PC-9 (cell line): ENCODE measurements around the gene JDP2. TPM values are rescaled to one million over a fixed set of nuclear protein-coding genes. Genes with fewer than 3 reads are reported as not detected.

Experiments used
- BruUV-seq: library from RNA; stranded (reverse); fragments of 400-500 nt; replicated peaks from 2 replicates; lab custom pipeline; 2021; lab: Mats Ljungman, UMichigan
- CTCF ChIA-PET: fragments of 300-600 bp; sonication (Branson Sonifier 250); formaldehyde crosslinking; loops from one replicate; lab custom pipeline; 2022; ENCODE audit warnings: antibody characterized with exemption; lab: Charles Lee
- POLR2A ChIA-PET: fragments of 300-600 bp; sonication (Branson Sonifier 250); formaldehyde crosslinking; loops from one replicate; lab custom pipeline; 2022; ENCODE audit warnings: antibody characterized with exemption; ENCODE audit not compliant: unreplicated experiment; lab: Charles Lee
- DNase-seq, 2 experiments: peaks; one replicate each; pipeline versions ENCODE4 v3.0.0 to v3.0.0-alpha.2; 2015 to 2022; ENCODE audit warnings: mixed read lengths in 1 of 2
- H2AFZ ChIP-seq: fragments of 200-600 bp; sonication (generic); 2 replicates; pipeline ENCODE4 v1.8.1; 2017; ENCODE audit warnings: antibody characterized with exemption
- H3F3A ChIP-seq: fragments of 200-600 bp; sonication (generic); 2 replicates; pipeline ENCODE4 v1.8.1; 2017; ENCODE audit warnings: antibody characterized with exemption, mild to moderate bottlenecking, low read depth; ENCODE audit not compliant: insufficient read depth
- H3K27ac ChIP-seq: fragments of 200-600 bp; sonication (generic); 2 replicates; pipeline ENCODE4 v1.6.1; 2016; ENCODE audit warnings: mixed run types
- H3K27me3 ChIP-seq: fragments of 200-600 bp; sonication (generic); 2 replicates; pipeline ENCODE4 v1.6.1; 2016; ENCODE audit warnings: low read depth, mixed run types; ENCODE audit not compliant: insufficient read depth
- H3K36me3 ChIP-seq: fragments of 200-600 bp; sonication (generic); 2 replicates; pipeline ENCODE4 v1.6.1; 2016; ENCODE audit warnings: low read depth, mixed run types
- H3K4me1 ChIP-seq: fragments of 200-600 bp; sonication (generic); replicated peaks from 2 replicates; pipeline ENCODE4 v1.6.1; 2016; ENCODE audit warnings: mixed run types; ENCODE audit not compliant: insufficient read depth
- H3K4me2 ChIP-seq: fragments of 200-600 bp; sonication (generic); 2 replicates; pipeline ENCODE4 v1.6.1; 2017; ENCODE audit warnings: mixed run types
- H3K4me3 ChIP-seq: fragments of 200-600 bp; sonication (generic); 2 replicates; pipeline ENCODE4 v1.6.1; 2016; ENCODE audit warnings: mixed run types
- H3K79me2 ChIP-seq: fragments of 200-600 bp; sonication (generic); 2 replicates; pipeline ENCODE4 v1.6.1; 2017; ENCODE audit warnings: low read depth, mixed run types
- H3K9me2 ChIP-seq: fragments of 200-600 bp; sonication (generic); 2 replicates; pipeline ENCODE4 v1.8.1; 2017; ENCODE audit warnings: mild to moderate bottlenecking; ENCODE audit not compliant: insufficient read depth
- H3K9me3 ChIP-seq: fragments of 200-600 bp; sonication (generic); 2 replicates; pipeline ENCODE4 v1.8.1; 2016; ENCODE audit warnings: low read depth; ENCODE audit not compliant: insufficient read depth
- H4K20me1 ChIP-seq: fragments of 200-600 bp; sonication (generic); 2 replicates; pipeline ENCODE4 v1.8.1; 2017; ENCODE audit not compliant: insufficient read depth
- CTCF ChIP-seq: fragments of 200-600 bp; sonication (generic); conservative IDR thresholded peaks from 2 replicates; pipeline ENCODE4 v1.6.1; 2017; ENCODE audit warnings: mixed run types, antibody characterized with exemption, mild to moderate bottlenecking, moderate library complexity
- EZH2 ChIP-seq: fragments of 200-600 bp; sonication (generic); IDR thresholded peaks from 2 replicates; pipeline ENCODE4 v1.8.0; 2017; ENCODE audit warnings: antibody characterized with exemption, low read depth
- intact Hi-C: fragments of 100-400 bp; cut with micrococcal nuclease; formaldehyde crosslinking; loops from one replicate; pipeline ENCODE4 v1.10.0; 2022; ENCODE audit not compliant: unreplicated experiment
- total RNA-seq: library from RNA; stranded (reverse); gene quantifications from 2 replicates; pipeline ENCODE4 v1.2.3, GENCODE V29; 2021

The JDP2 gene
- total RNA-seq, 1 experiment from 2014 or later = 186 TPM

GRCh38 chr14:75411214-75411540 is 16.6 kb upstream of the JDP2 start:
- H3K4me3 ChIP-seq = no peak overlapping the region
- no TSS peak for BruUV-seq
- H3K9me3 ChIP-seq = no peaks in the 10 kb centered on the region; the same call in 1 of the 2 replicates
- H3K27ac ChIP-seq = no peak overlapping the region
- H3K27me3 ChIP-seq = no peaks in the 10 kb centered on the region
- H4K20me1 ChIP-seq = no peaks in the 10 kb centered on the region
- TF ChIP-seq EZH2 = no peak
- TF ChIP-seq CTCF = no peak
- no peaks in the 10 kb centered on the region for H3F3A ChIP-seq
- H3K36me3 ChIP-seq = no peaks in the 10 kb centered on the region
- no peak for DNase-seq
- intact Hi-C loops = no loop called here
- H3K4me2 ChIP-seq = no peak overlapping the region
- POLR2A ChIA-PET = no interaction called here
- no peaks in the 10 kb centered on the region for H3K79me2 ChIP-seq
- H2AFZ ChIP-seq = no peak overlapping the region
- no peaks in the 10 kb centered on the region for H3K9me2 ChIP-seq
- H3K4me1 ChIP-seq = no peaks in the 10 kb centered on the region
- CTCF ChIA-PET = interaction anchor here (1.3 kb wide), 1 partner anchor 155 kb away, joined by 3 read pairs; no protein-coding TSS in a partner anchor

- POLR2A ChIA-PET = interaction anchor here (0.7 kb wide), 1 partner anchor 975 kb away, joined by 5 read pairs; no protein-coding TSS in a partner anchor
- DNase-seq = no peak
- CTCF ChIA-PET = interaction anchor here (0.9 kb wide), 1 partner anchor 500 kb away, joined by 12 read pairs; no protein-coding TSS in a partner anchor
- Histone ChIP-seq H3K79me2 (no peaks in the 10 kb centered on the region), H3K9me3 (no peaks in the 10 kb centered on the region; the same call in 1 of the 2 replicates), H3K27ac (no peak overlapping the region), H3K27me3 (no peaks in the 10 kb centered on the region), H3K36me3 (no peaks in the 10 kb centered on the region), H3K4me2 (no peak overlapping the region), H4K20me1 (no peaks in the 10 kb centered on the region), H3K4me1 (no peaks in the 10 kb centered on the region), H3K9me2 (no peaks in the 10 kb centered on the region), H3F3A (no peaks in the 10 kb centered on the region), H3K4me3 (no peak overlapping the region), H2AFZ (no peak overlapping the region)
- intact Hi-C loops = no loop called here
- TF ChIP-seq EZH2 (no peak), CTCF (no peak)
- BruUV-seq = no TSS peak
Measured at GRCh38 chr14:75413013-75413412, 14.8 kb upstream of the JDP2 start.

- no peak for DNase-seq
- CTCF ChIA-PET = interaction anchor here (0.7 kb wide), 2 partner anchors 78 to 1461 kb away, joined by 5 to 6 read pairs; no protein-coding TSS in a partner anchor
- BruUV-seq = no TSS peak
- no peak overlapping the region for H3K4me3 ChIP-seq
- no peaks in the 10 kb centered on the region; the same call in 1 of the 2 replicates for H3K9me3 ChIP-seq
- TF ChIP-seq CTCF (no peak), EZH2 (no peak)
- no peak overlapping the region for H3K27ac ChIP-seq
- H3K79me2 ChIP-seq = no peaks in the 10 kb centered on the region
- H3K9me2 ChIP-seq = no peaks in the 10 kb centered on the region
- H4K20me1 ChIP-seq = no peaks in the 10 kb centered on the region
- peaks cover 9% of the 10 kb centered on the region; the same call in 1 of the 2 replicates for H3F3A ChIP-seq
- H3K36me3 ChIP-seq = no peaks in the 10 kb centered on the region
- H3K27me3 ChIP-seq = no peaks in the 10 kb centered on the region
- H3K4me2 ChIP-seq = no peak overlapping the region
- peaks cover 10% of the 10 kb centered on the region; the same call in 1 of the 2 replicates for H3K4me1 ChIP-seq
- no peak overlapping the region for H2AFZ ChIP-seq
- intact Hi-C loops = no loop called here
- POLR2A ChIA-PET = no interaction called here
Measured at GRCh38 chr14:75417674-75418073, 10.1 kb upstream of the JDP2 start.
